AG10803 (cell line): Measurements from ENCODE around the gene UGDH.
"Not testable (repeated sequence)": the region's sequence is repeated elsewhere in the genome, so short reads cannot be mapped to it uniquely, and the experiment has no call there.

Experiments used
- DNase-seq: peaks from one replicate; pipeline ENCODE4 v3.0.0; 2010; ENCODE audit warnings: low read depth
- H3K4me3 ChIP-seq: 2 replicates; pipeline ENCODE4 v1.5.1; 2011; ENCODE audit warnings: mild to moderate bottlenecking, low read length, control low read depth
- TF ChIP-seq, protein P1 (sequence below): conservative IDR thresholded peaks from 2 replicates; pipeline ENCODE4 v1.5.1; 2011; ENCODE audit warnings: mild to moderate bottlenecking, low read length, control low read depth, inconsistent platforms

The UGDH gene

DNA sequence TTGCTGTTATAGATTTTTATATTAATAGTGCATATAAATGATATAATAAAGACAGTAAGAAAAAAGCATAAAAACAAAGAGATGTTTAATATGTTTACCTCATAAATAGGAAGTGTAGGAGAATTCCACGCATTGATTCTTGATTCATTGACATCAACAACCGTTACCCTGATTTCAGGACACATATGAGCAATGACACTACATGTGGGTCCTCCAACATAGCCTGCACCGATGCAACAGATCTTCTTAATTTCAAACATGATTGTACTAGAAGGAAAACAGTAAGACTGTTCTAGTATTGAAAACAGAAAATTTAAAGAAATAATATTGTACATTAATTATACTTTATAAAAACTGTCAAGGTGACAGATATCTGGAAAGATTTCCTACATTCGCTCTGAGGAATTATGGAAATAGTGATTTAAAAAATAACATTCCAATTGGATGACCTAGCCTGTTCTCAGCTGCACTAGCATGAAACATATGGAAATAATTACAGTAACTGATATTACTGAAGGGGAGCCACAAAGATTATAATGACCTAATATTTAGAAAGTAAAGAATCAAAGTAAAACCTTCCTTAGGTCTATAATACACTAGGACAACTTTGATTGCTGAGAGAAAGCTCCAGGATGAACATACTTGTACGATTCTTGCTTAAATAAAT lies 5.9 kb downstream of the UGDH start:
- H3K4me3 ChIP-seq: no peak overlapping the region; the same call in 1 of the 2 replicates
- DNase-seq: peak; percentile 72

DNA sequence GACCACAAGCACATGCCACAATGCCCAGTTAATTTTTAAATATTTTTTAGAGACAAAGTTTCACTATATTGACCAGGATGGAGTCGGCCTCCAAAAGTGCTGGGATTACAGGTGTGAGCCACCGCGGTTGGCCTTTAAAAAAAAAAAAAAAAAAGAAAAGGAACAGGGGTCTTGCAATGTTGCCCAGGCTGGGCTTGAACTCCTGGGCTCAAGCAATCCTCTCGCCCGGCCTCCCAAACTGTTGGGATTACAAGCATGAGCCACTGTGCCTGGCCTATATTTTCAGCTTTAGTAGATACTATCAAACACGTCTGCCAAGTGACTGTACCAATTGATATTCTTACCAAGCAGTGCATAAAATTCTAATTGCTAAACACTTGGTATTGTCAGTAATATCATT lies 8.8 kb downstream of the UGDH start:
- H3K4me3 ChIP-seq: no peak overlapping the region
- TF ChIP-seq, protein P1, sequence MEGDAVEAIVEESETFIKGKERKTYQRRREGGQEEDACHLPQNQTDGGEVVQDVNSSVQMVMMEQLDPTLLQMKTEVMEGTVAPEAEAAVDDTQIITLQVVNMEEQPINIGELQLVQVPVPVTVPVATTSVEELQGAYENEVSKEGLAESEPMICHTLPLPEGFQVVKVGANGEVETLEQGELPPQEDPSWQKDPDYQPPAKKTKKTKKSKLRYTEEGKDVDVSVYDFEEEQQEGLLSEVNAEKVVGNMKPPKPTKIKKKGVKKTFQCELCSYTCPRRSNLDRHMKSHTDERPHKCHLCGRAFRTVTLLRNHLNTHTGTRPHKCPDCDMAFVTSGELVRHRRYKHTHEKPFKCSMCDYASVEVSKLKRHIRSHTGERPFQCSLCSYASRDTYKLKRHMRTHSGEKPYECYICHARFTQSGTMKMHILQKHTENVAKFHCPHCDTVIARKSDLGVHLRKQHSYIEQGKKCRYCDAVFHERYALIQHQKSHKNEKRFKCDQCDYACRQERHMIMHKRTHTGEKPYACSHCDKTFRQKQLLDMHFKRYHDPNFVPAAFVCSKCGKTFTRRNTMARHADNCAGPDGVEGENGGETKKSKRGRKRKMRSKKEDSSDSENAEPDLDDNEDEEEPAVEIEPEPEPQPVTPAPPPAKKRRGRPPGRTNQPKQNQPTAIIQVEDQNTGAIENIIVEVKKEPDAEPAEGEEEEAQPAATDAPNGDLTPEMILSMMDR: no peak
- no peak for DNase-seq

More for the DNA sequence above, 5.9 kb downstream of the UGDH start:
- TF ChIP-seq, protein P1: no peak

DNA sequence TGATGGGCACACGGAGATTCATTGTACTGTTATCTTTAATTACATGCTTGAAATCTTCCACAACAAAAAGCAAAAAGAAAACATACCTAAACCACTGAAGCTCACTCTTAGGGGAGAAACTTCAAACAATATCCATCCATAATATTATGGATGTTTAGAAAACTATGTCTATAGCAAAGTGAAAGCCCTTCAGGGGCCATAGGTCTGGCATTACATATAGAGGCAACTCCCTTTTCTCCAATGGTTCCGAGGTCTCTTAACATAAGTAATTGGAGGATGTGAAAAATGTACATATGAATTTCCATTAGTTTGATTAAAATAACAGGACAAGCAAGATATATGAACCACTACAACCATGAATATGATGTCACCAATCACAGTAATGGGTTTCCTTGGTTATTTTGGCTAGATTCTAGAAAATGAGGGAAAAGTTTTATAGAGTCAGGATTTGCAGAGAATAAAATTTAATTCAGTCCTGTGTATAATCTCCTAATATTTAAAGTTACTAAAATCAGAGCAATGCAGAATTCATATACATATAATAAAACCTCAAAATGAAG lies 10.8 kb downstream of the UGDH start:
- no peak for DNase-seq
- TF ChIP-seq, protein P1: no peak
- no peak overlapping the region for H3K4me3 ChIP-seq

DNA sequence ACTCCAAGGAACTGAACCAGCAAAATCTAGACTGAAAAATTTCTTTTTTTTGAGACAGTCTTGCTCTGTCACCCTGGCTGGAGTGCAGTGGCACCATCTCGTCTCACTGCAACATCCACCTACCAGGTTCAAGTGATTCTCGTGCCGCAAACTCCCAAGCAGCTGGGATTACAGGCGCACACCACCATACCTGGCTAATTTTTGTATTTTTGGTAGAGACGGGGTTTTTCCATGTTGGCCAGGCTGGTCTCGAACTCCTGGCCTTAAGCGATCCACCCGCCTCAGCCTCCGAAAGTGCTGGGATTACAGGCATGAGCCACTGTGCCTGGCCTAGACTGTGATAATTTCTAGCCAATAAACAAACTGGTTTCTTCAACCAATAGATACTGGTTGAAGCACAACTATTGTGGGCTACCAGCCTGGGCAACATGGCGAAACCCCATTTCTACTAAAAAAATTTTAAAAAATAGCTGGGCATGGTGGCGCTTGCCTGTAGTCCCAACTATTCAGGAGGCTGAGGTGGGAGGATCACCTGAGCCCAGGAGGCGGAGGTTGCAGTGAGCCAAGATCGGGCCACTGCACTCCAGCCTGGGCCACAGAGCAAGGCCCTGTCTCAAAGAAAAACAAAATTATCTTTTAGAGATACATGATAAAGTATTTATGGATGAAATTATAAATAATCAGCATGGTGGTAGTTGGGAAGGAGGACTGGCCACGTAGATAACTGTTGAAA lies 11.4 kb downstream of the UGDH start:
- H3K4me3 ChIP-seq, DNase-seq: not testable (repeated sequence)

DNA sequence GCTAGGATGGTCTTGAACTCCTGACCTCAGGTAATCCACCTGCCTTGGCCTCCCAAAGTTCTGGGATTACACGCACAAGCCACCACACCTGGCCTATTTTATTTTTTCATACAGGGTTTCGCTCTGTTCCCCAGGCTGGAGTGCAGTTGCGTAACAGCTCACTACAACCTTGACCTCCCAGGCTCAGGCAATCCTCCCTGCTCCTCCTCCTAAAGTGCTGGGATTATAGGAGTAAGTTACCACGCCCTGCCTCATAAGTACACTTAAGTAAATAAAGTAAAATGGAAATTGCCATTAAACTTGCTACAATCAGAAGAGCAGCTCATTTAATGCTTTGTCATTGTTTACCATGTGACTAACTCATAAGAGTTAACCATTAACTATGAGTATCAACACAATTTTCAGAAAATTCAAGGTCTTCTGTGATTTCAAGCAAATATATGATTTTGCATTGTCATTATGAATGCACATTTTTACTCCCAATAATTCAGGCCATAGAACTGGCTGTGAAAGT lies 12.3 kb downstream of the UGDH start:
- TF ChIP-seq, protein P1: no peak
- H3K4me3 ChIP-seq: no peak overlapping the region
- no peak for DNase-seq

DNA sequence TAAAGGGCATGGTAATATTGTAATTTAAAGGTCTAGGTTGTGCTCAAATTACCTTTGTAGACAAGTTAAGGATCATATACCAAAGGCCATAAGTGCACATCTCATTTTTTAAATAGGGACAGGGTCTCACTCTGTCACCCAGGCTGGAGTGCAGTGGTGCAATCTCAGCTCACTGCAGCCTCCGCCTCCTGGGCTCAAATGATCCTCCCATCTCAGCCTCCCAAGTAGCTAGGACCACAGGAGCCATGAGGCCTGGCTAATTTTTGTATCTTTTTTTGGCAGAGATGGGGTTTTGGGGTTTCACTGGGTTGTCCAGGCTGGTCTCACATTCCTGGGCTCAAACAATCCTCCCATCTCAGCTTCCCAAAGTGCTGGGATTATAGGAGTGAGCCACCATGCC lies 13.0 kb downstream of the UGDH start:
- H3K4me3 ChIP-seq, DNase-seq: not testable (repeated sequence)

DNA sequence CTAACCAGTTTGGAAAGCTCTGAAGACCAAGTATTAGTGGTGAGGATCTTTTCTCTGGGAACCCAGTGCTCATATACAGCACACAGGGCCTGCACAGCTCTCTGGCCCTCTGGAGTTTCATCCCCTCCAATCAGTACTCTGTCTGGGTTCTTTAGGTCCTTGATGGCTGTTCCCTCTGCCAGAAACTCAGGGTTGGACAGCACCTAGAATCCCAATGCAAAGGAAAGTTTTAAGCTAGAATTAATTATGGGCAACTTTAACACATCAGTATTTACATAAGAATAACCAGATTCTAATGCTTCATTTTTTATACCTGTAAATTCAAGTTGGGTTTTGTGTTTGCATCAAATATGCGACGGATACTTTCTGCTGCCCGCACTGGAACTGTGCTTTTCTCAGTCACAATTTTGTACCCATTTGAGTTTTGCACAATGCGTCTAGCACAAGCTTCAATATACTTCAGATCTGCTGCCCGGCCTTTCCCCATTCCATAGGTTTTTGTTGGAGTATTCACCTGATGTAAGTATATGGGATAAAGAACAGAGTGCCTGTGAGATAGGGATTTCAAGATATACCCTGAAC lies 16.8 kb downstream of the UGDH start:
- no peak for DNase-seq
- no peak overlapping the region for H3K4me3 ChIP-seq
- TF ChIP-seq, protein P1: no peak
